IPS-NIHi11 (cell line): Measurements from ENCODE around the gene SNTG2.
"Not testable (repeated sequence)": the region's sequence is repeated elsewhere in the genome, so short reads cannot be mapped to it uniquely, and the experiment has no call there.

Source experiments
- DNase-seq: peaks from one replicate; pipeline ENCODE4 v3.0.0; 2012; ENCODE audit warnings: mixed read lengths, low spot score

Gene SNTG2

GRCh38 chr2:1192121-1192520 is 241.5 kb downstream of the SNTG2 start:
- no peak for DNase-seq

- DNase-seq: no peak
Measured at GRCh38 chr2:1193801-1194200, 243.2 kb downstream of the SNTG2 start.

- no peak for DNase-seq
Measured at GRCh38 chr2:1203772-1204171, 253.1 kb downstream of the SNTG2 start.

DNA sequence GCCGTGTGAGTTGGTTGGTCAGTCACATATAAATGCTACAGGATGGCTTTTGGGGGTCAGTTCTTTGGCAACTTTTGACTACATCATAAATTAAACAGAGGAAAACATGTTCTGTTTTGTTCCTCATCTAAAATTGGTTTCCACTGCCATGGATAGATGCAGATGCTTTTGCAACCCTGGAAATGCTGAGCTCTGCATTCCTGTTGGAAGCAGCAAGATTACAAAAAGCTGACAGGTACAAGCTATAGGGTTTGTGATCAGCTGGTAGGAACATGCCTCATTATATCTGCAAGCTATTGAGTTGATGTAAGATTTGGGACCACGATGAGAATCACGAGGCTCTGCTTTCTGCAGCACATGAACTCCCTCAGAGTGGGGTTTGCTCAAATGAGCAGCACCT is 255.2 kb downstream of the SNTG2 start:
- DNase-seq: no peak

DNA sequence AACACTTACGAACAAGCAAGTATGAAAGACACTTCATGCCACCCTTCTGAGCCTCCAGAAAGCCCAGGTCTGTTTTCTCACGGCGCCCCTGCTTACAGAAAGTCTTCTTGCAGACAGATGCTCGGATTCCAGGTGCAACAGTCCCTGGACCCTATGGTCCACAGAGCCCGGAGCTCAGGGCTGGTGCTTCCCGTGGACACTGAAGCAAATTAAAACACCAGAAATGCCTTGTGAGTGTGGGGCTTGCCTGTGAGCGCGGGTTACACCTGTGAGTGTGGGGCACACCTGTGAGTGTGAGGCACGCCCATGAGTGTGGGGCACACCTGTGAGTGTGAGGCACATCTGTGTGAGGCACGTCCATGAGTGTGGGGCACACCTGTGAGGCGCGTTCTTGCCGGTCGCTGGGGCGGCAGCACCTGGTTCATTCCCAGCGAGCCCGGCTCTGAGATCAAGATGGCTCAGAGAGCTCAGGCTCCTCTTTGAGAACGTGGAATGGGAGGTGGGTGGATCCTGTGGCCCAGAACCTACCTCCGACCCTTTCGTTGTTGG is 257.4 kb downstream of the SNTG2 start:
- no peak for DNase-seq

DNA sequence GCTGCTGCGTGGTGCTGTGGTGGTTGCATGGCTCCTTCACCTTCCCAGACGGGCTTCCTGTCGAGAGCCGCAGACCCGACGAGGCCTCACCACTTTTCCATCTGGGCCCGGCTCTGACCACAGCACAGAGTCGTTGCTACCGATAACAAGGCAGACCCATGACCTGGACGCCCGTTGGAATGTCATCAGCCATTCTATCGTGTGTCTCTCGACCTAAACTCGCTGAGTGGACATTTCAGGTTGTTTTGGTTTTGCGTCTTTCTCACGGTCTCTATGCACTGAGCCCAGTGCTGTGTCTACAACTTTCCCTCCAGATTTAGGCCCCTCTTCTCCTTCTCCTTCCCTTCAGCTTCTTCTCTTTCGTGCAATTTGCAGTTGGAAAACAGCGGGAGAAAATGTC is 257.9 kb downstream of the SNTG2 start:
- no peak for DNase-seq

GRCh38 chr2:1209246-1209645 is 258.6 kb downstream of the SNTG2 start:
- no peak for DNase-seq

DNA sequence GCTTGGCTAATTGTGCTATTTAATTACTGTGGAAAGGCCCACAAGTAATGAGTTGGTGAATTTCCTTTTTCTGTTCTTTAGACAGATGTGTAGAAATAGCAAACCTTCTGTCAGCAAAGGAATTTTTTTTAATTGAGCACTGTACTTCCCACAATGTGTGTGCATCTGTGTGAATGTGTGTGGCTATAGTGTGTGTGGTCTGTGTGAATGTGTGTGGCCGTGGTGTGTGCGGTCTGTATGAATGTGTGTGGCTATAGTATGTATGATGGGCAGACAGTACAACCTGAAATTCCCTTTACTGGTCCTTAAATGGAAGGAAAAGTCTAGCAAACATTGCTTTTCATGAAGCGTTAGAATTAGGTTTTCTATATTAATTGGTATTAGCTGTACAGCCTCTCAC is 259.1 kb downstream of the SNTG2 start:
- no peak for DNase-seq

DNA sequence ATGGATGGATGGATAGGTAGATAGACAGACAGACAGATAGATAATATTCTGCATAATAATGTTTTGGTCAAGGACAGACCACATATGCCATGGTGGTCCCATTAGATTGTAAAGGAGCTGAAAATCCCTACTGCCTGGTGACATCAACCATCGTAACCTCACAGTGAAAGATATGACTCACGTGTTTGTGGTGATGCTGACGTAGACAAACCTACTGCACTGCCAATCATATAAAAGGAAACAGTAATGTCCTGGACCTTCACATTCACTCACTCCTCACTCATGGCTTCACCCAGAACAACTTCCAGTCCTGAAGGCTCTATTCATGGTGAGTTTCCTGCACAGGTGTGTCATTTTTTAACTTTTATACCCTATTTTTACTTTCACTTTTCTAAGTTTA is 259.7 kb downstream of the SNTG2 start:
- DNase-seq: no peak

DNA sequence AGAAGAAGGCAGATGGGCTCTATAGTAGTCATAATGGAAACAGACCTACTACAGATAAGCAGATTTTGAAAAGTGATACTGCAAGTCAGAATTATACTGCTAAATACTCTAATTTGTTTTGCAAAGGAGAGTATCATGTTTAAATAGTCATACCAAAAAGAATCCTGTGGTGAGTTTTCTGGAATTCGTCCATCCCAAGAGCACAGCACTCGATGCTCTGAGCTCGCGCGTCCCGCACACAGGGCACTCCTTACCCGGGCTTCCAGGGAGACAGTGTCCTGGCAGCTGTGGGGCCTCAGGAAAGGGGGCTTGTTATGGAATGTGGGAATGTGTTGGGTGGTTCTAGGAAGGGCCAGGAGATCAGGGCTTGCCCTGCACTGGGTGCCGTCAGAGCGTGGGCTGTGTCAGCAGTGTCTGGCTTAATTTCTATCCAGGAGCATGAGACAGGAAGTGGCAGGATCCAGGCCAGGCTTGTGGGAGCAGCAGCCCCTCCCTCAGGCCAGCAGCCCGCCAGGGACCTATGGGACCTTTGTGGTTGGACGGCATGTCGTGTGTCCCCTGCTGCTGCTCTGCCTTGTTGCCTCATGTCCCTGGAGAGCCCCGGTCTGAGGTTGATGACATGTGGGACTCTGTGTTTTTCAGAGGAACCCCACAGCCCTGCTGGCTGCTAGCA is 269.4 kb downstream of the SNTG2 start:
- no peak for DNase-seq

DNA sequence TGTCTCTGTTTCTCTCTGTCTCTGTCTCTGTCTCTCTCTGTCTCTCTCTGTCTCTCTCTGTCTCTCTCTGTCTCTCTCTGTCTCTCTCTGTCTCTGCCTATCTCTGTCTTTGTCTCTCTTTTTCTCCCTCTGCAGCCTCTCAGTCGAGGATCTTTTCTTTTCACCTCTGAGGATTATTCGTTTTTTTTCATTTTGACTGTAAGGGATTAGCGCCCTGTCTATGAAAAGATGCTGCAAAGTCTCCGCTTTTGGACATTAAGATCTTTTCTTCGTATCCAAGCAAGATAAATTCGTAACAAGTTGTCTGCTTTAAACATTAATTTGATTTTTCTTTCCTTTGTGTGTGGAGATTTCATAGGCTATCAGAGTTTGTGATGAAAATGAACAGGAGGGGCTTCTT is 271.4 kb downstream of the SNTG2 start:
- DNase-seq: no peak

DNA sequence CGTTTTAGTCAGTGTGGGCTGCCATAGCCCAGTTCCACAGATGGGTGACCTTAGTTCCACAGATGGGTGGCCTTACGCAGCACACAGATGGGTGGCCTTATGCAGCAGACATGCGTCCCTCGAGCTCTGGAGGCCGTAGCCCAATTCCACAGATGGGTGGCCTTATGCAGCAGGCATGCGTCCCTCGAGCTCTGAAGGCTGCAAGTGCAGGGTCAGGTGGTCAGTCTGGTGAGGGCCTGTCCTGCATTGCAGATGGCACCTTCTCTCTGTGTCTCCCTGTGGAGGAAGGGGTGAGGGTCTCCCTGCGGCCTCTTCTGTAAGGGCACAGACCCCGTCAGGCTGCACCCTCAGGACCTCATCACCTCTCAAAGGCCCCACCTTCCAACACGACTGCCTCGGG is 273.1 kb downstream of the SNTG2 start:
- DNase-seq: no peak

- DNase-seq: no peak
Measured at GRCh38 chr2:1224901-1225300, 274.3 kb downstream of the SNTG2 start.

GRCh38 chr2:1226766-1227165 is 276.1 kb downstream of the SNTG2 start:
- no peak for DNase-seq

DNA sequence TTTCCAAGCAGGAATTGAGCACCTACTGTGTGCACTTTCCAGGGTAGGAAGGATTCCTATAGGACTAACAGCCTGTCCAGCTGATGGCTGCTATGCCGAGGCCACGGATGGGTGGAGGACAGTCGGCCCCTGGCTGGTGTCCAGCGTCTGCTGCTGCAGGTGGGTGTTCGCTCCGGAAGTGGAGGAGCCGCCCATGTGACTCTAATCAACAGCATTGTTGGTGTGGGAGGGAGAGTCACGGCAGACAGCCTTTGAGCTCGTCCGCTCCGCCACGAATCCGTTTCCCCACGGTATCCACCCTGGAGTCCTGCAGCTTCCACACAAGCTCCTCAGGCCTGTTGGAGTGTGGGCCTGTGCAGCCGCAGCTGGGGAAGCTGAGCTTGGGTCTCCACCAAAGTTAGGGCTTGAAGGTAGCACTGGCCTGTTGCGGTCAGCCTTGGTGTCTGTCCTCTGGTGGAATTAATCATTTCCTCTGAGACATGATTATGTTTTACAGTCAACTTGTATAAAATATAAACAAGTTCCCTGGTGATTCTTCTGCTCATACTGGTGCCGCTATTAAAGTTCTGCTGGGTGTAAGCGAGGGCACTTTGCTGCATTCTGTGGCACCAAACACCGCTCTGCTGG is 276.7 kb downstream of the SNTG2 start:
- DNase-seq: no peak

DNA sequence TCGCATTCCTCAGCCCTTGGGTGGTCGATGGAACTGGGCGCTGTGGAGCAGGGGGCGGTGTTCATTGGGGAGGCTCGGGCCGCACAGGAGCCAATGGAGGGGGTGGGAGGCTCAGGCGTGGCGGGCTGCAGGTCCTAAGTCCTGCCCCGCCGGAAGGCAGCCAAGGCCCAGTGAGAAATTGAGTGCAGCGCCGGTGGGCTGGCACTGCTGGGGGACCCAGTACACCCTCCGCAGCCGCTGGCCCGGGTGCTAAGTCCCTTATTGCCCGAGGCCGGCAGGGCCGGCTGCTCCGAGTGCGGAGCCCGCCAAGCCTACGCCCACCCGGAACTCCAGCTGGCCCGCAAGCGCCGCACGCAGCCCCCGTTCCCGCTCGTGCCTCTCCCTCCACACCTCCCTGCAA is 278.9 kb downstream of the SNTG2 start:
- not testable (repeated sequence) for DNase-seq

DNA sequence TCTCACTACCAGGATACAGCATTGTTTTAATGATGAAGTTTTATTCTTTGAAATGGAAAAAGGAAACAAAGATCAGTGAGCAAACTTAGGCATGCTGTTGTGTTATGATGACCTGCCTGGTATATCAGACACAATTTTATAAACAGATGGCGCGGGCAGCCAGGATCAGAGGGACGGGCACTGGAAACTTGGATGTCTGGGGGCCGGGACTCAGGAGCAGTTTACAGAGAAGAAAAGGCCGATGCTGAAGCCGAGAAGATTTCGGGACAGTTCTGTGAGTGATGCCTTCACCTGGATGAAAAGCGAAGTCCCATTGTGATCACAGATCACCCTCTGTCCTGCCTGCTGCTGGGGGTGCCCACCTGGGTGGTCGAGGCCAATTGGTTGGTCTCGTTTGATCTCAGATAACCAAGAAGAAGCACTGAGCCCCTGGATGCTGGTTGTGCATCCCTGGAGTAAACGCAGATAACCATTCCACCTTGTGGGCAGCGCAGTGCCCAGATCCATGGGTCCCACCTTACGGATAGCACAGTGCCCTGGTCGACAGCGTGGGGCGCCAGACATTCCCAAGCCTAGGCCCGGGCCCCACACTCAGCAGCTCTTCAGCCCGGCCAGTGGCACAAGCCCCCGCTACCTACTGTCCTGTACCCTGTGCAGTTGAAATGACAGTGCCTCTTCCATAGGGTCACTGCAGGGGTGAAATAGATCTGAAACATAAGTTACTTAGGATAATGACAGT is 279.7 kb downstream of the SNTG2 start:
- DNase-seq: no peak

DNA sequence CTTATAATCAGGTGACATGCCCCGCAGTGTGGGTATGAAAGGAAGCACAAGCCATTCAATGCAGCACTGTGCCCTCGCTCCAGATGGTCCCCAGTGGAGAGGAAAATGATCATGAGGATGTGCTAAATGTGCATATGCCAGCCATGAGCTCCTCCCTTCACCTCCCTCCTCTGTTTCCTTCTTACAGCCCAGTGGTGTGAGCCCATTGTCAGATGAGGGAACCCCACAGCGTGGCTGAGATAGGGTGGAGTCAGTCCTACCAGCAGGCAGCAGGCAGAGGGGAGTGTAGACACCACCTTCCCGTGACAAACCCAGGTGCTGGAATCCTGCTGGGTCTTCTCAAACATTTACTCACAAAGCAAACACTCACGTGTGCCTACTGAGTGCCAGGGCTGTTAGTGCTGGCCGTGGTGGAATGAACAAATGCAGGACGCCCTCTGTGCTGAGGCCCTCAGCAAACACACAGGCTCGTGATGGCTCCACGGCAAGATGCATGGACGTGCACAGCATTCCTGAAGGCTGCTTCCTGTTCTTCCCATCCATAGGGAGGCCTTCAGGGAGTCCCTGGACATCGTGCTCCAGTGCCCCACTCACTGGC is 280.9 kb downstream of the SNTG2 start:
- no peak for DNase-seq

DNA sequence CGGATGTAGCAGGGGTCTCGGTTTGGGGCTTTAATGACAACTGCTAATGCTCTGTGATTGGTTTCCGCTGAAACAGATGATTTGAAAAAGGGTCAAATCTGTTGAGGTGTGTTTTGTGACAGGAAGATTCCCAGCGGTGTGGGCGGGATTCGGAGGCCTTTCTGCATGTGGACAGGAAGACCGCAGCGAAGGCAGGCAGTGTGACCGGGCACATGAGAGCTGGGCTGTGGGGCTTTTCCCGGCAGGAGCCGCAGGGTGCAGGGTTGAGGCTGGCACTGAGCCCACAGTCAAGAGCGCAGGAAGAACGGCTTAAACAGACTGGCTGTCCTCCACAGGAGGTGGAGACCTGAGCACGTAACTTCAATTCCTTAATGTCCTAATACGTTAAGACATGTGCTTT is 282.6 kb downstream of the SNTG2 start:
- no peak for DNase-seq

GRCh38 chr2:1234731-1235308 is 284.2 kb downstream of the SNTG2 start:
- no peak for DNase-seq

- no peak for DNase-seq
Measured at GRCh38 chr2:1235806-1236205, 285.2 kb downstream of the SNTG2 start.

DNA sequence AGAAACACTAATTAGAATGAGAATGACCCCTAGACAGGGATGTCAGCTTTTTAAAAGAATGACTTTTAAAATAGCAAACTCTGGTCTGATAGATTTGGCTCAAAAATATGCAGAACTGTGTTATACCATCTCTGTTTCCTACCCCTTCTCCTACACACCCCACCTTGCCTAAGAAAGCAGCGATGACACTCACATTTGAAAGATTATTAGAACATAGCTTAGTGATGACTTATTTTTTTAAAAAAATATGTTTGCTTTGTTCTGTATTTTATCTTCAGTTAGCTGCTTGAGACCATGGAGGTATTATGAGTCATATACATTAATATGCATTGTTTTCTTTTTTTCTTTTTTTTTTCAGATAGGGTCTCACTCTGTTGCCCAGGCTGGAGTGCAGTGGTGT is 286.0 kb downstream of the SNTG2 start:
- no peak for DNase-seq
